ENCODE results near the gene ATXN7. TPM values are rescaled to one million over a fixed set of nuclear protein-coding genes. Genes with fewer than 3 reads are reported as not detected.

ATXN7 gene
- total RNA-seq, 4 donors from 2014 or later: 44.8 to 113 (median 51.0) TPM

DNA sequence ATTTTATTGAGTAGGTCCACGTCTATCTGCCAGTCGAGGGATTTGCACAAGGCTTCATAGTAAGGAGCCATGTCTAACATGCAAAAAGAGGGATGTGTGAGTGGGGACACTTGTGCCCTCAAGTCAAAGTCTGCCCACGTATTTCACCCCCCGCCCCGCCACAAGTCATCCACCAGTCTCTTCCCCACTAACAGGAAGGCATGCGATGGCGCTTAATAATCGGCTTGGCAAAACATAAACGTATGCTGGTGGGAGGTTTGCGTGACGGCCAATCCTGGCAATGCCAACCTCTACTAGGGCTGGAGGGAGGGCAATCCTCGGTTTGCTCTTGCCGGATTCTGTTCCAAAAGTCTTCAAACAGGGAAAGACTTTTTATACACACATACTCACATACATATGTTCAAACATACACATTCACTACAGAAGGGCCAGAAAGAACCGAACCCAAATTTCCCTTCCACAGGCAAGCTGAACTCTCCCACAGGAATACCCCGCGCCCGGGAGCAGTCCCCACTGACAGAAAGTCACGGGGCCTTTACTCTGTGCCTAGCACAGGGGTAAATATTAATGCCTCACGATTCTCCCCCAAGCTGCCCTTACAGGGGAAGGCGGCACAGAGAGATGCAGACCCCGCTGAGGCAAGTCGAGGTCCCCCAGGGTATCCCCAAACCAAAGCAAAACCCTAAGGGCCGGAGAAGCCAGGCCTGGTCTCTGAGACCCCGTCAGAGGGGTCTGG is 159.0 kb downstream of the ATXN7 start:
- Histone ChIP-seq H3K36me3 (peaks cover 0 to 38% (median 7%) of the 10 kb centered on the region in 4 donors), H3K27me3 (no peaks in the 10 kb centered on the region), H3K27ac (peak overlapping the region; percentile 80 to 86 (median 84)), H3K9me3 (no peaks in the 10 kb centered on the region), H3K4me3 (peak overlapping the region; percentile 69 to 92 (median 81)), H3K4me1 (peaks cover 11 to 31% (median 19%) of the 10 kb centered on the region in 4 donors)
- TF ChIP-seq POLR2AphosphoS5 (IDR thresholded peaks at IDR 0.05) (no peak), POLR2A (IDR thresholded peaks at IDR 0.05) (no peak), EP300 (IDR thresholded peaks at IDR 0.05; ENCODE audit: low read depth) (no peak)
- TF ChIP-seq, protein P1, sequence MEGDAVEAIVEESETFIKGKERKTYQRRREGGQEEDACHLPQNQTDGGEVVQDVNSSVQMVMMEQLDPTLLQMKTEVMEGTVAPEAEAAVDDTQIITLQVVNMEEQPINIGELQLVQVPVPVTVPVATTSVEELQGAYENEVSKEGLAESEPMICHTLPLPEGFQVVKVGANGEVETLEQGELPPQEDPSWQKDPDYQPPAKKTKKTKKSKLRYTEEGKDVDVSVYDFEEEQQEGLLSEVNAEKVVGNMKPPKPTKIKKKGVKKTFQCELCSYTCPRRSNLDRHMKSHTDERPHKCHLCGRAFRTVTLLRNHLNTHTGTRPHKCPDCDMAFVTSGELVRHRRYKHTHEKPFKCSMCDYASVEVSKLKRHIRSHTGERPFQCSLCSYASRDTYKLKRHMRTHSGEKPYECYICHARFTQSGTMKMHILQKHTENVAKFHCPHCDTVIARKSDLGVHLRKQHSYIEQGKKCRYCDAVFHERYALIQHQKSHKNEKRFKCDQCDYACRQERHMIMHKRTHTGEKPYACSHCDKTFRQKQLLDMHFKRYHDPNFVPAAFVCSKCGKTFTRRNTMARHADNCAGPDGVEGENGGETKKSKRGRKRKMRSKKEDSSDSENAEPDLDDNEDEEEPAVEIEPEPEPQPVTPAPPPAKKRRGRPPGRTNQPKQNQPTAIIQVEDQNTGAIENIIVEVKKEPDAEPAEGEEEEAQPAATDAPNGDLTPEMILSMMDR (IDR thresholded peaks at IDR 0.05): no peak
- WGBS, 2 donors (ENCODE audit: low coverage in 1 of 2): 19 to 42% methylated on average over 4 to 24 of the region's 24 CpGs
- intact Hi-C loops (cut with DNase I; ENCODE audit: low total_unique reads) (no loop called here), in situ Hi-C loops (cut with MboI; ENCODE audit: low pct_ligation_motif_present in 1 of 4, low pct_unique_long_range_greater_than_20kb in 1 of 4, low sequenced_read_pairs in 3 of 4) (loop anchor here in 1 of 4 donors (10.0 kb wide), 1 partner anchor 462 kb away; no protein-coding TSS in a partner anchor)
- no peak for DNase-seq

DNA sequence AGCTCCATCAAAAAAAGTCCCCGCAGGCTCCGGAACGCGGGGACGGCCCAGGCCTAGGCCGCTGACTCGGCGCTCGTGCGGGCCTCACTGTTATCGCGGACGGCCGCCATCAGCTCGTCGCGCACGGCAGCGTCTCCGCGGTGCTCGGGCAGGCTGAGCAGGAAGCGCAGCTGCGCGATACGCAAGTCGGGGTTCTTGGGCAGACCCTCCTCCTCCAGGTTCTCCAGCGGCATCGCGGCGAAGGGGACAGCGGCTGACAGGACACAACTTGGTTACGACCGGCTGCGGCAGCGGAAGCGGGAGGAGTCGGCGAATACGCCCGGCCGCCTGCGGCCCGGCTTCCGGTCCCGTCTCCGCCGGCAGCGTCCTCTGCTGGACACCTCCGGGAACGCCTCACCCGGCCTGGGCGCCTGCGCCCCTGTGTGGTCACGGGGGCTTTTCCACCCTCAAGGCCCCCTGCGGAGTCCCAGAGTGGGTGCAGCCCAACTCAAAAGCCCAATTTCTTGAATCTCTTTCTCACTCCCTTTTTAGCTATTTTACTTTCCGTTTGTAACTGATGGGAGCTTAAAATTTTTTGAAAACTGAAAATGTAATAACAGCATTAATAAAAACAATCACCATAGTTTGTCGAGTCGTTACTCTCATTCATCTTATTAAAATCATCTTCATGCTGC is 159.7 kb downstream of the ATXN7 start, which contains the start of gene PSMD6:
Gene PSMD6, minus strand, starts transcription at position 308 of the 674 bp plus-strand sequence. Its CDS starts 75 bp downstream, at position 233.
- no peaks in the 10 kb centered on the region for H3K27me3 ChIP-seq
- in situ Hi-C loops (cut with MboI; ENCODE audit: low pct_ligation_motif_present in 1 of 4, low pct_unique_long_range_greater_than_20kb in 1 of 4, low sequenced_read_pairs in 3 of 4): loop anchor here in 1 of 4 donors (10.0 kb wide), 1 partner anchor 461 kb away; no protein-coding TSS in a partner anchor
- H3K36me3 ChIP-seq: peaks cover 0 to 31% (median 5%) of the 10 kb centered on the region in 4 donors
- peak within 1 kb of the TSS; percentile 69 to 92 (median 81) for H3K4me3 ChIP-seq
- H3K9me3 ChIP-seq: no peaks in the 10 kb centered on the region
- WGBS, 2 donors (ENCODE audit: low coverage in 1 of 2): 0 to 2% methylated on average over 1 to 40 of the region's 59 CpGs
- TF ChIP-seq EP300 (IDR thresholded peaks at IDR 0.05; ENCODE audit: low read depth): no peak
- TF ChIP-seq POLR2A (IDR thresholded peaks at IDR 0.05): peak; percentile 56
- TF ChIP-seq, protein P1 (IDR thresholded peaks at IDR 0.05): peak; percentile 98 to 100 (median 99)
- TF ChIP-seq POLR2AphosphoS5 (IDR thresholded peaks at IDR 0.05): peak; percentile 43 to 84 (median 62)
- peak; percentile 89 for DNase-seq
- intact Hi-C loops (cut with DNase I; ENCODE audit: low total_unique reads): no loop called here
- H3K4me1 ChIP-seq: peaks cover 11 to 31% (median 19%) of the 10 kb centered on the region in 4 donors
- peak within 1 kb of the TSS; percentile 80 to 86 (median 84) for H3K27ac ChIP-seq

DNA sequence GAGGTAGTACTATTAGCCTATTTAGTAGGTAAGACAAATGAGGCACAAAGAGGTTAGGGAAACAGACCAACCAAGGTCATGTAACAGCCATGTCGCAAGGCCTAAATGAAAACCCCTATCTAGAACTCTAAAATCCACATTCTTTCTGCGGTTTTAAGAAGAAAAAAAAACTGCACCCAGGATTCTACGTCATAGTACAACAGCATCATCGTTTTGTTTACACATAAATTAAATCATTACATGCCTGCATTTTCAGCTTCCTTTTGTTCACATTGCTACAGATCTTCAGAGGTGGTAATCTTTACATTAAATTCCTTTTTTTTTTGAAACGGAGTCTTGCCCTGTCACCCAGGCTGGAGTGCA is 160.2 kb downstream of the ATXN7 start:
- H3K27ac ChIP-seq: peak overlapping the region; percentile 80 to 86 (median 84)
- in situ Hi-C loops (cut with MboI; ENCODE audit: low pct_ligation_motif_present in 1 of 4, low pct_unique_long_range_greater_than_20kb in 1 of 4, low sequenced_read_pairs in 3 of 4): loop anchor here in 1 of 4 donors (10.0 kb wide), 1 partner anchor 461 kb away; no protein-coding TSS in a partner anchor
- peak overlapping the region in 3 of 4 donors; percentile 69 to 92 (median 72) for H3K4me3 ChIP-seq
- no peaks in the 10 kb centered on the region for H3K9me3 ChIP-seq
- TF ChIP-seq POLR2AphosphoS5 (IDR thresholded peaks at IDR 0.05): no peak
- TF ChIP-seq, protein P1 (IDR thresholded peaks at IDR 0.05): no peak
- TF ChIP-seq POLR2A (IDR thresholded peaks at IDR 0.05): no peak
- no peak for TF ChIP-seq EP300 (IDR thresholded peaks at IDR 0.05; ENCODE audit: low read depth)
- H3K4me1 ChIP-seq: peaks cover 11 to 31% (median 19%) of the 10 kb centered on the region in 4 donors
- WGBS, 2 donors (ENCODE audit: low coverage in 1 of 2): 33 to 58% methylated on average over 4 to 5 of the region's 5 CpGs
- no peak for DNase-seq
- H3K36me3 ChIP-seq: peaks cover 0 to 26% (median 2%) of the 10 kb centered on the region in 4 donors
- no peaks in the 10 kb centered on the region for H3K27me3 ChIP-seq
- intact Hi-C loops (cut with DNase I; ENCODE audit: low total_unique reads): no loop called here

DNA sequence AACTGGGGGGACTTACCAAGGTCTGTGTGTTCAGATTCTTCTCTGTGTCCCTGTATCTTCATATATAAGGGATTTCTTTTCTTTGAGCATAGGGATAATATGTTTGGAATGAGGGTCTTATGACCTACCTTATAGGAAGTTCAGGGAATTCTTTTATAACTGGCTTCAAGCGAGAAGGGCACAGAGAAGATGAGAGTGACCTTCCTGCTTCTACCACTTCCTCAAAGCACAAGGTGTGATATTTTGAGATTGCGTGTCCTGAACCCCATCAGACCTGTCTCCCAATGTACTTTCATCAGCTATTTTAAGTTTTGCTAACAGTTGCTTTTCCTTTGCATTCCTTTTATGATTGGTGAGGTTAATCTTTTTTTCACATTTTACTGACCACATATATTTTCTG is 162.7 kb downstream of the ATXN7 start:
- no peak overlapping the region for H3K27ac ChIP-seq
- 68 to 88% methylated on average over 1 to 2 of the region's 2 CpGs for WGBS, 2 donors (ENCODE audit: low coverage in 1 of 2)
- no peaks in the 10 kb centered on the region for H3K9me3 ChIP-seq
- in situ Hi-C loops (cut with MboI; ENCODE audit: low pct_ligation_motif_present in 1 of 4, low pct_unique_long_range_greater_than_20kb in 1 of 4, low sequenced_read_pairs in 3 of 4) (loop anchor here in 1 of 4 donors (10.0 to 25.0 kb wide), 2 partner anchors 236 to 458 kb away; no protein-coding TSS in a partner anchor), intact Hi-C loops (cut with DNase I; ENCODE audit: low total_unique reads) (no loop called here)
- peaks cover 6% of the 10 kb centered on the region for H3K27me3 ChIP-seq
- peaks cover 0 to 2% (median 0%) of the 10 kb centered on the region in 4 donors for H3K36me3 ChIP-seq
- TF ChIP-seq EP300 (IDR thresholded peaks at IDR 0.05; ENCODE audit: low read depth): no peak
- no peak for TF ChIP-seq POLR2AphosphoS5 (IDR thresholded peaks at IDR 0.05)
- no peak for TF ChIP-seq POLR2A (IDR thresholded peaks at IDR 0.05)
- TF ChIP-seq, protein P1 (IDR thresholded peaks at IDR 0.05): no peak
- DNase-seq: no peak
- peaks cover 11 to 26% (median 19%) of the 10 kb centered on the region in 4 donors for H3K4me1 ChIP-seq
- no peak overlapping the region for H3K4me3 ChIP-seq
